Measurements from ENCODE around the gene SCARB2.

Gene SCARB2, protein sequence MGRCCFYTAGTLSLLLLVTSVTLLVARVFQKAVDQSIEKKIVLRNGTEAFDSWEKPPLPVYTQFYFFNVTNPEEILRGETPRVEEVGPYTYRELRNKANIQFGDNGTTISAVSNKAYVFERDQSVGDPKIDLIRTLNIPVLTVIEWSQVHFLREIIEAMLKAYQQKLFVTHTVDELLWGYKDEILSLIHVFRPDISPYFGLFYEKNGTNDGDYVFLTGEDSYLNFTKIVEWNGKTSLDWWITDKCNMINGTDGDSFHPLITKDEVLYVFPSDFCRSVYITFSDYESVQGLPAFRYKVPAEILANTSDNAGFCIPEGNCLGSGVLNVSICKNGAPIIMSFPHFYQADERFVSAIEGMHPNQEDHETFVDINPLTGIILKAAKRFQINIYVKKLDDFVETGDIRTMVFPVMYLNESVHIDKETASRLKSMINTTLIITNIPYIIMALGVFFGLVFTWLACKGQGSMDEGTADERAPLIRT

GRCh38 chr4:76213415-76214176 lies at the start of gene SCARB2:
Gene SCARB2, minus strand, starts transcription at chr4:76213824. Its CDS starts 281 bp downstream, at chr4:76213543.
- Histone ChIP-seq H3K9ac (ENCODE audit: low read length in 5 of 5) (peak within 1 kb of the TSS; percentile 84 to 97 (median 91)), H3K4me3 (ENCODE audit: low read depth in 1 of 5, low read length in 5 of 5) (peak within 1 kb of the TSS; percentile 81 to 99 (median 93))

GRCh38 chr4:76260571-76260970 lies 46.9 kb upstream of the SCARB2 start:
- no peak overlapping the region for H3K4me3 ChIP-seq (ENCODE audit: low read depth in 1 of 5, low read length in 5 of 5)
- peaks cover 0 to 14% (median 9%) of the 10 kb centered on the region in 5 donors for H3K36me3 ChIP-seq (ENCODE audit: control insufficient read depth in 5 of 5, insufficient read depth in 5 of 5, low read length in 5 of 5)
- H3K4me1 ChIP-seq (ENCODE audit: control insufficient read depth in 5 of 5, insufficient read depth in 5 of 5, low read length in 5 of 5) = no peaks in the 10 kb centered on the region
- no peaks in the 10 kb centered on the region for H3K9me3 ChIP-seq (ENCODE audit: control insufficient read depth in 5 of 5, low read length in 5 of 5)
- no peak overlapping the region for H3K9ac ChIP-seq (ENCODE audit: low read length in 5 of 5)
- H3K27ac ChIP-seq (ENCODE audit: low read depth, low read length) = no peak overlapping the region
- H3K27me3 ChIP-seq (ENCODE audit: control insufficient read depth in 5 of 5, insufficient read depth in 4 of 5, low read length in 5 of 5) = no peaks in the 10 kb centered on the region

More at GRCh38 chr4:76213415-76214176, at the start of gene SCARB2:
- no peaks in the 10 kb centered on the region for H3K27me3 ChIP-seq (ENCODE audit: control insufficient read depth in 5 of 5, insufficient read depth in 4 of 5, low read length in 5 of 5)
- H3K4me1 ChIP-seq (ENCODE audit: control insufficient read depth in 5 of 5, insufficient read depth in 5 of 5, low read length in 5 of 5) = peaks cover 12 to 70% (median 60%) of the 10 kb centered on the region in 5 donors
- H3K36me3 ChIP-seq (ENCODE audit: control insufficient read depth in 5 of 5, insufficient read depth in 5 of 5, low read length in 5 of 5) = no peaks in the 10 kb centered on the region
- no peaks in the 10 kb centered on the region for H3K9me3 ChIP-seq (ENCODE audit: control insufficient read depth in 5 of 5, low read length in 5 of 5)
- H3K27ac ChIP-seq (ENCODE audit: low read depth, low read length) = peak within 1 kb of the TSS; percentile 95

DNA sequence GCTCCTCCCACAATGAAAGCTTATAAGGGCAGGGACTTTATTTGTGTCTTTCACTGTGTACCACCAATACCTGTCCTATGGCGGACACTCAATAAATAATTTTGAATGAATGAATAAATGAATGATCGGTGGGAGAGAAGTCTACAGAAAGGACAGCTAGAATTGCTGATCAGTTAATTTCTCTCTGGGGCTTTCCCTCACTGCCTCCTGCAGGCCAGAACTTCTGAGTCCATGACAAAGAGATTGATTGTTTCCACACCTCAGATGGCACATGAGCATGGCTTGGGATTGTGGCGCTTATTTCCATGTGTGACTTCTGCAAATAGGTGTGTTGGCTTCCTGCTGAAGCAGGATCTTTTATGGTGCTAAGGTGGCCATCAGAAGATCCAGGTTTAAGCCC lies 44.2 kb upstream of the SCARB2 start:
- Histone ChIP-seq H3K36me3 (ENCODE audit: control insufficient read depth in 5 of 5, insufficient read depth in 5 of 5, low read length in 5 of 5) (no peaks in the 10 kb centered on the region), H3K9ac (ENCODE audit: low read length in 5 of 5) (no peak overlapping the region), H3K4me3 (ENCODE audit: low read depth in 1 of 5, low read length in 5 of 5) (no peak overlapping the region), H3K27ac (ENCODE audit: low read depth, low read length) (no peak overlapping the region), H3K4me1 (ENCODE audit: control insufficient read depth in 5 of 5, insufficient read depth in 5 of 5, low read length in 5 of 5) (peaks cover 0 to 11% (median 0%) of the 10 kb centered on the region in 5 donors), H3K27me3 (ENCODE audit: control insufficient read depth in 5 of 5, insufficient read depth in 4 of 5, low read length in 5 of 5) (no peaks in the 10 kb centered on the region), H3K9me3 (ENCODE audit: control insufficient read depth in 5 of 5, low read length in 5 of 5) (no peaks in the 10 kb centered on the region)

DNA sequence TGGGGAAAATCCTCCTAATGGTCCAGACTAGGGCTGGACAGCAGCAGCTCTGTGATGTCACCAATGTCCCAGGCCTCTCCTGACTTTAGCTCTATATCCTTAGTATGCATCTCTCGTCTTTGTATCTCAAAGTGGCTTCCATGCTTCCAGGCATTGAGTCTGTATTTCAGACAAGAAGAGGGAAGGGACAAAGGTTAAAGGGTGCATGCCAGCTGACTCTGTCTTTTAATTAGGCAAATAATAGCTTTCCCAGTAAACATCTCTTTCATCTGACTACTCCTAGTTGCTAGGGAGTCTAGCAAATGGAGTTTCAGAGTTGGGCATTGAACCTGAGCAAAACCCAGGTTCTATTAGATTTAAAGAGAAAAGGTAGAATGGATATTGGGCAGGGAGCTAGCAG lies 43.3 kb upstream of the SCARB2 start:
- Histone ChIP-seq H3K4me1 (ENCODE audit: control insufficient read depth in 5 of 5, insufficient read depth in 5 of 5, low read length in 5 of 5) (peaks cover under 1 to 19% (median 4%) of the 10 kb centered on the region in 5 donors), H3K4me3 (ENCODE audit: low read depth in 1 of 5, low read length in 5 of 5) (no peak overlapping the region), H3K9ac (ENCODE audit: low read length in 5 of 5) (no peak overlapping the region), H3K27me3 (ENCODE audit: control insufficient read depth in 5 of 5, insufficient read depth in 4 of 5, low read length in 5 of 5) (peaks cover 0 to 7% (median 0%) of the 10 kb centered on the region in 5 donors), H3K36me3 (ENCODE audit: control insufficient read depth in 5 of 5, insufficient read depth in 5 of 5, low read length in 5 of 5) (no peaks in the 10 kb centered on the region), H3K27ac (ENCODE audit: low read depth, low read length) (no peak overlapping the region), H3K9me3 (ENCODE audit: control insufficient read depth in 5 of 5, low read length in 5 of 5) (no peaks in the 10 kb centered on the region)

- H3K9ac ChIP-seq (ENCODE audit: low read length in 5 of 5) = no peak overlapping the region
- peaks cover 0 to 9% (median 0%) of the 10 kb centered on the region in 5 donors for H3K27me3 ChIP-seq (ENCODE audit: control insufficient read depth in 5 of 5, insufficient read depth in 4 of 5, low read length in 5 of 5)
- peaks cover 2 to 28% (median 14%) of the 10 kb centered on the region in 5 donors for H3K4me1 ChIP-seq (ENCODE audit: control insufficient read depth in 5 of 5, insufficient read depth in 5 of 5, low read length in 5 of 5)
These were observed 42.4 kb upstream of the SCARB2 start for GRCh38 chr4:76256032-76256431.

GRCh38 chr4:76253511-76253910 lies 39.9 kb upstream of the SCARB2 start:
- H3K27ac ChIP-seq (ENCODE audit: low read depth, low read length) = peak overlapping the region; percentile 91
- no peak overlapping the region for H3K9ac ChIP-seq (ENCODE audit: low read length in 5 of 5)
- no peak overlapping the region for H3K4me3 ChIP-seq (ENCODE audit: low read depth in 1 of 5, low read length in 5 of 5)
- no peaks in the 10 kb centered on the region for H3K36me3 ChIP-seq (ENCODE audit: control insufficient read depth in 5 of 5, insufficient read depth in 5 of 5, low read length in 5 of 5)
- peaks cover 0 to 9% (median 0%) of the 10 kb centered on the region in 5 donors for H3K27me3 ChIP-seq (ENCODE audit: control insufficient read depth in 5 of 5, insufficient read depth in 4 of 5, low read length in 5 of 5)
- H3K4me1 ChIP-seq (ENCODE audit: control insufficient read depth in 5 of 5, insufficient read depth in 5 of 5, low read length in 5 of 5) = peaks cover 2 to 31% (median 17%) of the 10 kb centered on the region in 5 donors
- H3K9me3 ChIP-seq (ENCODE audit: control insufficient read depth in 5 of 5, low read length in 5 of 5) = no peaks in the 10 kb centered on the region

More at GRCh38 chr4:76256032-76256431, 42.4 kb upstream of the SCARB2 start:
- no peak overlapping the region for H3K4me3 ChIP-seq (ENCODE audit: low read depth in 1 of 5, low read length in 5 of 5)
- no peaks in the 10 kb centered on the region for H3K36me3 ChIP-seq (ENCODE audit: control insufficient read depth in 5 of 5, insufficient read depth in 5 of 5, low read length in 5 of 5)
- no peak overlapping the region for H3K27ac ChIP-seq (ENCODE audit: low read depth, low read length)
- no peaks in the 10 kb centered on the region for H3K9me3 ChIP-seq (ENCODE audit: control insufficient read depth in 5 of 5, low read length in 5 of 5)

DNA sequence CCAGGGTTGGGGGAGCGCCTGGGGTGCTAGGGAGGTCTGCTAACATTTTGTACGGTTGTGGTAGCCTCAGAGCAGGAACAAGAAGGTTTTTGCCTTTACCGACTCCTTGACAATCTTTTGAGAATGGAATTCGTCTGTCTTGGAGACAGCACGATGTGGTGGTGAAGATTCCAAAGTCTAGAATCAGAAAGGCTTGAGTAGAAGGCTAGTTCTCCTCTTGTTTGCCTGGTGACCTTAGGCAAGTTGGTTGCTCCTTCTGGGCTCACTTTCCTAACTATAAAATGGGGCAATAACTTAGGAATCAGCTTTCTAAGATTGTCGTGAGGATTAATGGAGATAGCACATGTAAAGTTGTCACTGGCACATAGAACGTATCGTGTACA lies 38.6 kb upstream of the SCARB2 start:
- Histone ChIP-seq H3K27me3 (ENCODE audit: control insufficient read depth in 5 of 5, insufficient read depth in 4 of 5, low read length in 5 of 5) (peaks cover 0 to 9% (median 0%) of the 10 kb centered on the region in 5 donors), H3K36me3 (ENCODE audit: control insufficient read depth in 5 of 5, insufficient read depth in 5 of 5, low read length in 5 of 5) (no peaks in the 10 kb centered on the region), H3K9me3 (ENCODE audit: control insufficient read depth in 5 of 5, low read length in 5 of 5) (no peaks in the 10 kb centered on the region), H3K4me1 (ENCODE audit: control insufficient read depth in 5 of 5, insufficient read depth in 5 of 5, low read length in 5 of 5) (peaks cover 2 to 31% (median 17%) of the 10 kb centered on the region in 5 donors), H3K4me3 (ENCODE audit: low read depth in 1 of 5, low read length in 5 of 5) (peak overlapping the region; percentile 66 to 82 (median 76)), H3K27ac (ENCODE audit: low read depth, low read length) (peak overlapping the region; percentile 91), H3K9ac (ENCODE audit: low read length in 5 of 5) (peak overlapping the region in 4 of 5 donors; percentile 6 to 75 (median 48))

DNA sequence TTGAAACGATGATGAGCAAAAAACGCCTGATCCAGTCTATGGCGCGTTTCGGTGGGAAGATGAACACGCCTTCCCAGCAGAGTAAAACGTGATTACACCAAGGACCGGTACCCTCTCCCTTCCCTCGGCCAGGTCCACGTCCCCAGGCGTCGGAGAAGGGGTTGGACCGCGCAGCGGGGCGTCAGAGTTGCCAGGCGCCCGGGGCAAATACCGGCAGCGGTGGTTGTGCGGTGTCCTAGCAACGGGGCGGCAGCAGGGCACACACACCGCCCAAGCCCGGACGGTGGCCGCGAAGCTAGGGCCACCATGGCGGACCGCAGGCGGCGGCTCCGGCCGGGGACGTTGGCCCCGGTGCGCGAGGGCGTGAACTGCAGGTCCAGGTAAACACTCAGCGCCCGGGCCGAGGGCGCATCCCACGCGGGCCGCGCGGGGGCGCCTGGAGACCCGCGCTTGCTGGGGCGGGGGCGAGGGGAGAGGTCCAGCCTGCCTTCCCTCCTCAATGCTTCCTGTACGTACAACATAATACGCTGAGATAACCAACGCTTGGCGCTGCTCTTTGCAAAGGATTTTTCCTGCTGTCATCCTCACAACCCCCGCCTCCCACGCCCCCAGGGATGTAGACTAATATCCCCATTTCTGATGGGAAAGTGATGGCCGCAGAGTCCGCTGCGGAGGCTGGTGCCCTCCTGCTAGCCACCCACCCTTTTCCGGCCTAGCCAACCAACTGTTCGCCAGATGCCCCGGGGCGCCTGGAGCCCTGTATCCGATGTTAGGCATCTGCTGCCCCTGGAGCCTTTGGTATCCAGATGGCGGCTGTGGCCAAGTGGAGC lies 38.0 kb upstream of the SCARB2 start, which contains the start of gene FAM47E:
Gene FAM47E (plus strand): TSS at position 281 of the 830 bp plus-strand sequence. CDS start 26 bp downstream, at position 307.
- Histone ChIP-seq H3K36me3 (ENCODE audit: control insufficient read depth in 5 of 5, insufficient read depth in 5 of 5, low read length in 5 of 5) (no peaks in the 10 kb centered on the region), H3K9me3 (ENCODE audit: control insufficient read depth in 5 of 5, low read length in 5 of 5) (no peaks in the 10 kb centered on the region), H3K9ac (ENCODE audit: low read length in 5 of 5) (peak within 1 kb of the TSS; percentile 35 to 75 (median 57)), H3K27me3 (ENCODE audit: control insufficient read depth in 5 of 5, insufficient read depth in 4 of 5, low read length in 5 of 5) (peaks cover 0 to 9% (median 0%) of the 10 kb centered on the region in 5 donors), H3K4me3 (ENCODE audit: low read depth in 1 of 5, low read length in 5 of 5) (peak within 1 kb of the TSS; percentile 66 to 84 (median 77)), H3K4me1 (ENCODE audit: control insufficient read depth in 5 of 5, insufficient read depth in 5 of 5, low read length in 5 of 5) (peaks cover 2 to 31% (median 17%) of the 10 kb centered on the region in 5 donors), H3K27ac (ENCODE audit: low read depth, low read length) (peak within 1 kb of the TSS; percentile 91)

DNA sequence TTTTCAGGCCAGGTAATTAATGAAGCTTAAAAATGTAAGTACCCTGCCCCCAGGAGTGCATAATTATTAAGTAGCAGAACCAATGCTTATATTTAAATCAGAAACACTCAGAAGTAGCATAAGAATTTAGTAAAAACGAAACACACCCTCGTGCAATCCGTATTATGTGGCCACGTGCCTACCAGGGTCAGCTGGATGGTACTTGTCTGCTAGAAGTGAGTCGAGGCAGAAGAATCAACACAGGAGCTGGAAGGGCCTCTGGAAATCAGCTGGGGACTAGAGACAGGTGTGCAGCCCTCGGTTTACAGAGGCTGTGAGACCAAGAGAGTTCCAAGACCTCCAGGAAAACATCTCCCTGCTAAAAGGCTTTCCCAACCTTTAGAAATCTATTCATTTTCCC lies 37.3 kb upstream of the SCARB2 start:
- H3K4me1 ChIP-seq (ENCODE audit: control insufficient read depth in 5 of 5, insufficient read depth in 5 of 5, low read length in 5 of 5) = peaks cover 2 to 31% (median 17%) of the 10 kb centered on the region in 5 donors
- H3K9ac ChIP-seq (ENCODE audit: low read length in 5 of 5) = peak overlapping the region in 4 of 5 donors; percentile 44 to 75 (median 60)
- H3K36me3 ChIP-seq (ENCODE audit: control insufficient read depth in 5 of 5, insufficient read depth in 5 of 5, low read length in 5 of 5) = no peaks in the 10 kb centered on the region
- H3K9me3 ChIP-seq (ENCODE audit: control insufficient read depth in 5 of 5, low read length in 5 of 5) = no peaks in the 10 kb centered on the region
- H3K27me3 ChIP-seq (ENCODE audit: control insufficient read depth in 5 of 5, insufficient read depth in 4 of 5, low read length in 5 of 5) = peaks cover 0 to 9% (median 0%) of the 10 kb centered on the region in 5 donors
- H3K27ac ChIP-seq (ENCODE audit: low read depth, low read length) = peak overlapping the region; percentile 91
- peak overlapping the region; percentile 66 to 84 (median 77) for H3K4me3 ChIP-seq (ENCODE audit: low read depth in 1 of 5, low read length in 5 of 5)
